ENCODE results near the gene C1orf141.
"Not testable (repeated sequence)": the region's sequence is repeated elsewhere in the genome, so short reads cannot be mapped to it uniquely, and the experiment has no call there.

C1orf141 gene

DNA sequence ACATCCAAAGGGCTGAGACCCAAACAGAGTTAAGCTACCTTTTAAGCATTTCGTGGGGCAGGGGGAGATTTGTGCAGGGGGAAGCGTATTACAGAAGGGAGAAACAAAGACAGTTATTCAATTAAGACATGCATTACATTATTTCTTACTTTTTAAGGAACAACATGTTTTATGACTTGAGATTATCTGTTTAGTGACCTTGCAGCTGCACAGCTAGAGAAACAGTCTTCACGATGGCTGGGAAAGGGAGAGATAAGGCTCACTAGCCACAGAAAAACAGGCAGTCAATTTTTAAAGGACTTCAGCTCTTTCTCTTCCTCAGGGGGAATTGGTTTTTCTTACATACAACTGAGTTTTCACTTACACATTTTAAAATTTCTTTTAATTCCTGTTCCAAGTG lies 7.1 kb upstream of the C1orf141 start:
- DNase-seq: not testable (repeated sequence)

DNA sequence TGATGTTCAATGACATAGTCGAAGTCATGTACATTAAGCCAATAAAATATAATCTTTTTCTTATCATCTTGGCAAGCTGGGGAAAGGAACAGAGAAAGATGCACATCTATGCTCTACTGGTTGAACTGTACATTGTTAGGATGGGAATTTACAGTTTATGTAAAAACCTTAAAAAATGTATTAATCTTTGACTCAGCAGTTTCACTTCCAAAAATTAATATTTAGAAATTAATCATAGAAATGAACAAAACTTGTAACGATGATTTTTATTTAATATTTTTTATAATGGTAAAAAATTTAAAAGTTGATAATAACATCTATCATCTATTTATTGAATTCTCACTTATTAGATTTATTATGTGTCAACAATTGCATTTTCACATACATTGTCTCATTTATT lies 5.7 kb upstream of the C1orf141 start:
- DNase-seq: no peak

DNA sequence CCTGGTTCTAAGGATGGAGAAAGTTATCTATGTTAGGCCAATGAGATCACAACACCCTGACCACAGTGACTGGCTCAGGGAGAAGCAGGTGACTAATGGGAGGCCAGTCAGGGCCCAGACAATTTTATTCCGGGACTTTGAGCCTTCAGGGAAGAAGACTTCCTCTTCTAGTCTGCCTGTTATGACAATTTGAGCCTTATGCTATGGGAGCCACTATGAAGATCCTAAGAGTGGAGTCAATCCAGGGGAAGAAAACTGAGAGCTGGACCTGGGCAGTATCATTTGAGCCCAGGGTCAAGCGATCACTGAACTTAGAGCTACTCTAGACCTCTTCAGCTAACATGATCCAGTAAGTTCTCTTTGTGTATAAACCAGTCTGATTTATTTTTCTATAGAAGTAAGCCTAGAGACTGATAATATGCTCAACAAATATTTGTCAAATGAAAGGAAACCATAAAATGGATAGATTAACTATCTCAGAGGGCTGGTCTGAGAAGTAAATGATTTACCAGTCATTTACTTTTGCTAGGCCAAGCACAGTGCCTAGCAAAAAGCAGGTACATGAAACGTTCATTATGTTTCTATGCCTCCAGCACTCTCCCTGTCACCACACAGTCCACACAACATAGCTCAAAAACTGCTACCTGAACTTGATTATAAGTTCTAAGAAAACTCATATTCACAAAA lies 4.2 kb upstream of the C1orf141 start:
- DNase-seq: no peak

DNA sequence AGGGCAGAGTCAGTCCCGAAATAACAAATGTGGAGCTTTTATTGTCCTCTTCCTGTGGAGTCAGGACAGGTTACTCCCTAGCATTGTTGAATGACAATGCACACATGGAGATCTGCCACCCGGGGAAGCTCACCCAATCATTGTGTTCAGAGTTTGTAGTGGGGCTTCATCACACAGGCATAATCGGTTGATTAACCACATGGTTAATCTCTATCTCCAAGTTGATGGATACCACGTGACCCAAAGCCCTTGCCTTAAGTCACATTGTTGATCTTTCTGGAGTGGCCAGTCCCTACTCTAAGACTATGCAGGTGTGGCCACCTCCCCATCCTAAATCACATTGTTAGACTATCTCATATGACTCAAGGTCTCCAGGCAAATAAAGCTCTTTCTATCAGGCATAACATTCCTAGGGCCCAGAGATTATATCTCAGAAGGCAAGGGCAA lies 2.6 kb upstream of the C1orf141 start:
- DNase-seq: no peak

DNA sequence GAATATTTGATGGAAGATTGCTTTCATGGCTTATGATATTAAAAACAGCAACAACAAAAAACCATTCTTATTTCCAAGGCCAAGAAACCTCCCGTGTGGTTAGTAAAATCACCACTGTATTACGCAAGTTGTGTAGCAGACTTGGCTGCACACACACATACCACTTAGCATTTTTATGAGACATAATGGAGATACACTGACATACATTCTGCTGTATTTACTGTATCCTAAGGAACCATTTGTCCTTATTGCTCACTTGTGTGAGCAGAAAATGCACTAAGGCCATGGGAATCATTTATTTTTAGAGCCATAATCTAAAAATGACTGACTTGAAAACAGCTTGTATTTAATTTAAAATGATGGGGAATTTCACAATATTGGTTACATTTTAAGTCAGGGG lies 584 bp upstream of the C1orf141 start:
- DNase-seq: no peak

DNA sequence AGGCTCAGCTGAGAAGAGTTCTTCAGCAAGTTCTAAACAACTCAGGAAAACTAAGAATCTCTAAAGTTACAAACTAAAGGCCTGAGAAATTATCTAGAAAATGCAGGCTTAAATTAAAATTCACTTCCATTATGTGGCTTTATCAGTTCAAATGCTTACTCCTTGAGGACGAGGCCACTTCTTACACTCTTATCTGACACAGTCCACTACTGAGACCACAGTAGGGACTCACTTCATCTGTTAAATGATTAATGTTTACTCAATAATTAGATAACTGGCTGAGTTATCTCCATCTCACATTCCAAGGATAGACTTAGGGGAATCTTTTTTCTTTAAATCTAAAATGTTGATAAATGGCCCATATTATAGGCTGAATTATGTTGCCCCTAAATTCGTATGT lies 1.6 kb downstream of the C1orf141 start:
- no peak for DNase-seq

DNA sequence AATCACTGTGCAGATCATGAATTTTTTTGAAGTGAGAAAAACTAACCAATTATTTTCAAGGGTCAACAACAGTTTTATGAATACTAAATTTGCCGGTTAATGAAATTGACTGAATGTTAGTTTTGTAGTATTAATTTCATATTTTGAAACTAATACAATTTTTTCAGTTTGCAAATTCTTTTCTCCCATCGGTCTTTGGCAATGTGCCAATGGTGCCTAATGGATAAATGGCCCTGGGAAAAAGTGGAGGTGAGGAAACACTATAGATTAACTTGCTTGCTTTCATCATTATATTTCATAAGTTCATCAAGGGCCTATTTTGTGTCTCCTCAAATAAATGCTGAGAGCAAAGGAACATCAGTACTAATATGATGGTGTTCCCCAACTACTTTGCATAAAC lies 4.1 kb downstream of the C1orf141 start:
- DNase-seq: no peak

DNA sequence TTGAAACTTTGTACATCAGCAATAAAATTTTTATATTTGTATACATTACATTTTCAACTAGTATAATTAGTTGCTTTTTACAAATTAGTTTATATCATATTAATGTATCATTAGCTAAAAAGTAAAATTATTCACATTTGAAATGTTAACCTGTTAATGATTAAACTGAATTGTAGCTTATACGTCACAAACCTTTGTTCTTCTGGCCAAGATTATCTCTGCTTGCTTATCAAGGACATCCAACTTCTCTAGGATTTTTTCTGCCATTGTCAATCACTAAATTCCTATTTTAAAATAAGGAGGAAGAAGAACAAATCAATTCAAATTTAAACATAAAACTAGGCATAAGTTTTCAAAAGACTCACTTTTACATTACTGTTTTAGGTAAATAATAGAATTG lies 7.8 kb downstream of the C1orf141 start:
- no peak for DNase-seq

DNA sequence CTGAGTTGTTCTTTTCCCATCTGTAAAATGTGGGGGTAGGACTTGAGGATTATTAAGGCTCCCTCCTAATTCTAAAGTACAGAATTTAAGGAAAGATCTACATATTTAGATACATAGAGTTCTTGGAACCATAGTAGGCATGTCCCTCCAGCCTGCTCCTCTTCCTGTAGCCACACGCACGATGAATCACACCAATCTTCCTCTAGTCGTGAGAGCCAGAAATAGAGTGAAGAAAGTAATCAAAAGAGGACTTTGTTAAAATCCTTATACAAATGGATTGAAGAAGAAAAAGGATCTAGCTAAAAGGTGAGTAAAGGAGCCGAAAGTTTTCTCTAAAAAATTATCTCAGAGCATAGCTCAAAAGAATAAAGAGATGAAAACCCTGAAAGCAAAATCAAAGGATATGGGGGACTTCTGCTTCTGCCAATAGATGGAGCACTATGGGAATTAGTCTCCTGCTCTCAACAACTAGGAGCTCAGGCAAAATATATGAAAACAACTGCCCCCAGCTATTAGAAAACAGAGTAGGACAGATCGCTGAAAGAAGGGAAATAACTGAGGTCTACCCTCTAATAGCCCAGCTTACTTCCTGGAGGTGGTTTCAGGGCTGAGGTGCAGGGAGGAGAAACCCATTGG lies 8.5 kb downstream of the C1orf141 start:
- DNase-seq: no peak

DNA sequence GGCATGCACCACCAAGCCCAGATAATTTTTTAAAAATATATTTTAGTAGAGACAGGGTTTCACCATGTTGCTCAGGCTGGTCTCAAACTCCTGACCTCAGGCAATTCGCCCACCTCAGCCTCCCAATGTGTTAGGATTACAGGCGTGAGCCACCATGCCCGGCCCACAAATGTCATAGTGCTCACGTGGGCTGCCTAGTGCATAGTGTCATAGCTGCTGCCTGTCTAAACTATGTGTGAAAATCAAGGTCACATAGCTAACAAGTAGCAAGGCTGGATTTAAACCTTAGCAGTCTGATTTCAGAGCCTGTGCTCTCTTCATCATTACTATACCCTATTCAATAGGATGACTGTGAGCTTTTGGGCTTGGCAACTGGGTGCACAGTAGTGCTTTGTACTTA lies 10.3 kb downstream of the C1orf141 start:
- DNase-seq: no peak

DNA sequence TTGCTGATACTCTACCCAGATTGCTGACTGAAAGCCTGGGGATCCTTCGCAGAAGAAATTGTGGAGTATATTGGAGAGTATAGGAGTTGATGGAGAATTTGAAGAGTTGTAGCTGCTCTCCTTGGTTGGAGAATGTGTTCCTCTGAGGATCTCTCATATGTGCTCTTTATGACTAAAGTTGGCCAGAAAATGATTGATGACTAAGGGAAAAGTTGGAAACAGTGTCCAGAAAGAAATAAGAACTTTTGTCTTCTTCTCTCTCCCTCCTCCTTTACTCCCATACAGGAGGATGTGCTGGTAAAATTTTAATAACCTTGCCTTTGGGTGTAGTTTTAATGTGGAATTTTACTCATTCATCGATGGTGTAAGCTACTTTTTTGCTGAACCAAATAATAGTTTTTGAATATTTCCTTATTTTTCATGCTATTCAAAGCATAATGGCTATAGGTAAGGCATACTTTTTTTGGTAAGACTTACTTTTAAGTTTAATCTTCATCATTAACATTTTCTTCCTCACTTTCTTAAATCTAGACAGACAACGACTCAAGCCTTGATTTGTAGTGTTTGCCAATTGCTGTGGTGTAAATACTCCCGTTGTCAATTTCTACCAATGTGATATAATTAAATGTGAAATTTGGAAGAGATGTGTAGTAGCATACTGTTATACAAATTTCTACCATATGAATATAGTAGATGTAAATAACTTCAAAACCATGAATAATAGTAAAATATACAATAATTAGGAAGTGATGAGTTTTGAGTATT lies 13.7 kb downstream of the C1orf141 start:
- DNase-seq: no peak

DNA sequence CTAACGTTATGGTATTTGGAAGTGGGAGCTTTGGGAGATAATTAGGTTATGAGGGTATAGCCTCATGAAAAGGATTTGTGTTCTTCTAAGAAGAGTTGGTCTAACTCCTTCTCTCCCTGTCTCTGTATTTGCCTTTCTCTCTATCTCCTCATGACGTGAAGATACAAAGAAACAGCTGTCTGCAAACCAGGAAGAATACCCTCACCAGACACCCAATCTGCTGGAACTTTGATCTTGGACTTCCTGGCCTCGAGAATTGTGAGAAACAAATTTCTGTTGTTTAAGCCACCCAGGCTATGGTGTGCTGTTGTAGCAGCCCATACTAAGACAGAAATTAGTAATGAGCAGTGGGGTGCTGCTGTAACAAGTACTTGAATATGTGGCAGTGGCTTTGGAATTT lies 16.1 kb downstream of the C1orf141 start:
- DNase-seq: no peak

DNA sequence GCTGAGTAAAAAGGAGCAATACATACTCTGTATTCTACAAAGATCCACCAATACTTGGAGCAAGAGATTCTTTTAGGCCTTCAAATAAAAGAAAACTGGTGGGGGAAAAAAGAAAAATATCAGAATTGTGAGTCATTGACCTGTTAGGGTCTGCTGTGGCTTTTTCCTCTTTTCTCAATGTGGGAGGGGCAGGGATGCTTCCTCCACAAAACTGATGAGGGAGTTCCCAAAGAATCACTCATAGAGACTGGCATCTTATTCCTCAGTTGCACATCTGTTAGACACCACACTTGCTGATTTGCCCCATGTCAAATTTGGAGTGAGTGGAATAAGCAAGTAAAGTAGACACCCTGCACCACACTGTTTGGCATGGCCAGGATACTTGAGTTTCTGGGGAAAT lies 16.6 kb downstream of the C1orf141 start:
- no peak for DNase-seq

DNA sequence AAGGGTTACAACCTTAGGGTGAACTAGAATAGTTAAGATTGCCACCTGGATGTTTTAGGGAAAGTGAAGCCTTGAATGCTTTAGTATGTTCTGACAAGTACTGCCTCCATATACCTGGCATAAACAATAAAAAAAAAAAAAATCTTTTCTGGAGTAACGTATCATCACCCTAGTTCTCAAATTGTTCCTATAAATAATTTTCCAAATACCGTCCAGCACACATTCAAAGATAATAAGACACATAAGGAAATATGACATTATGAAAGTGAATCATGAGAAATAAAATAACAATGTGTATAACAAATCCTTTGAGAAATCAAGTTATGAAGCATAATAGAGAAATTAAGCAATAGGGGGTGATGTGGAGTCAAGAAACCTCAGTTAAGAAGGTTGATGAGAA lies 20.6 kb downstream of the C1orf141 start:
- DNase-seq: no peak

DNA sequence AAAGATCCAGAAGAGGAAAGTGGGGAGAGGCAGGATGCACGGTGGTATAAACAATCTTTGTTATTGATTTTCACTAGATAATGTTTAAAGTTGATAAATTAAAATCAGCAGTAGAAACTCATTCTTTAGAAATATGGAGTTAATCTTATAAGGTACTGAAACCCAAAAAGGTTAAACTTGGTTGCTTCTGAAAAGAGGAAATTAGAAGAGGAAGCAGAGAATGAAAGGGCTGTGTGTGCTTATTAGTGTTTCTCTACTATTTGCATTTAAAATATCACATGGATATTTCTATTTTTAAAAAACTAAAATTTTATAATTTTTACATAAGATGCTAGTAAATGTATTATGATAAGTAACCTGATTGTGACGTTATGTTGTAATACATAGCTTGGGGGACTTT lies 24.4 kb downstream of the C1orf141 start:
- DNase-seq: peak; percentile 1

DNA sequence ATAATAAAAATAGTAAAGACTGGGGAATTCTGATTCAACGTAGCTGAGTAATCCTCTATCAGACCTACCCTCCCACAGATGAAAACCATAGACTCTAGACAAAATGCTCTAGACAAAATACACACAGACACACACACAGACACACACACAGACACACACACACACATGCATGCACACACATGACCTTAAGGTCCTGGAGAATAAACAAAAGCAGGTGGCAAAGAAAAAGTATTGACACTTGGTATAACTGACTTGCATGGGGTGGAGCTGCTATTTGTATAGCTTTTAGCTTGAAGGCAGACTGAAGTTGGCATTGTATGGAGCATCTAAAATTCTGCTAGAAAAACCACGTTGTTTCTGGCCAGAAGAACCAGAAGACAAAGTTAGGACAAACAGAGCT lies 29.3 kb downstream of the C1orf141 start:
- no peak for DNase-seq

DNA sequence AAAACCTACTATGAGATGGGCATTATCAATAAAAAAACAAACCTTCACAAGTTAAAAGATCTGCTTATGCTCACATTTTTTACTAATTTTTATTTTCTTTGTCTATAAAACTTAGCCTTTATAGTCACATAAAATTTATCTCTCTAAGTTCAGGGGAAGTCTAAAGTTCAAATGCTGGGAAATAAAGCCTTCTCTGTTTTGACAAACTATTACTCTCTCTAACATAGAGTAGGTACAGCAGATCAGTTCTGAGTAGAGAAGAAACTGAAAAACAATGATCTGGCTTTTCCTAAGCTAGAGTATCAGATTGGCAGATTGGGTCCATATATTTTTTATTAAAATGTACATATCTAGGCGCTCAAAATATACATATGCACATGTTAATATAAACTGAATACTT lies 31.2 kb downstream of the C1orf141 start:
- DNase-seq: no peak

DNA sequence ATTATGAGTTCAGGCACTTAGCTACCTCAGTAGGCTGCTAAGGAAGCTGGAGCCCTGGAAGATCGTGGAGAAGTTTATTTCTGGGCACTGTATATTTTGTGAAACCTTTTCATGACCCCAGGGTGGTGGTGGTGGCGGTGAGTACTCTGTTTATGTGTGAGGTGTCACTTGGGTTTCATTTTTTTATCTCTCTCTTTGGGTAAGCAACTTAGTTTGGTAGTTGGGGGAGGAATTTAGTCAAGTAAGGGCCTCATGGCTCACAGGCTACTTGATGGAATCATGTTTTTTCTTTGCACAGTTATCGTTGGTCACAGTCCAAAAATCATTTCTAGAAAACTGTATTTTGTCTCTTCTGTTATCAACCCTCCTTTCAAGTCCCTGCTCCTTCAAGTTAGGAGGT lies 33.9 kb downstream of the C1orf141 start:
- DNase-seq: no peak

DNA sequence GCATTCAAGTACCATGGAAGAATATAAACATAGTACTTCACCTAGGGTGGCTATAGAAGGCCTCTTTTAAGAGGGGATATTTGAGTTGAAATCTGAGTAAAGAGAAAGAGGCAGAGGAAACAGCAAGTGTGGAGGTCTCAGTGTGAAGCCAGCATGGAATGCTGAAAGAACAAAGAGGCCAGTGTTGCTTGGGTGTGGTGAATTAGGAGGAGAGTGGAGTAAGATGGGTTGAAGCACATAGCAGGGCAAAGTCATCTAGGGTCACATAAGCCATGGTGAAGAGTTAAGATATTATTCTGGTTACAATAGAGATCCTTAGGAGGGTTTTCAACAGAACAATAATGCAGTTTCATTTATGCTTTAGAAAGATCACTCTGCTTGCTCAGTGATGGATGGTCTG lies 37.5 kb downstream of the C1orf141 start:
- DNase-seq: no peak

DNA sequence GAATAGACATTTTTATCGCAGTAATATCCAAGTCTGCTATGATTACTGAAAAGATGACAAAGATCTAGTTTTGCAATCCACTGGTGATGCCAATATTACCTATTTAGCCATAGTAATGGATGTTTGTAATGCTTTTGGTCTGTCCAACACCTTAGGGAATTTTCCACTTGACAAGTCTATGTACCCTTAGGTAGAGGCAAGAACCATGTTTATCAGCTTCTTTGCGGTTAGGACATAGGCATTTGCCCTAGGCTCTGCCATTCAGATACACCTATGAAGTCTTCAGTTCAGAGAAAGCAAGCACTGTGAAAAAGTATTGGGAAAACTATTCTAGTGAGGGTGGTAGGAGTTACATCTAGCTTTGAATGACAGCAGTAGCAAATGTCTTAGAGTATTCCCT lies 40.6 kb downstream of the C1orf141 start:
- no peak for DNase-seq

DNA sequence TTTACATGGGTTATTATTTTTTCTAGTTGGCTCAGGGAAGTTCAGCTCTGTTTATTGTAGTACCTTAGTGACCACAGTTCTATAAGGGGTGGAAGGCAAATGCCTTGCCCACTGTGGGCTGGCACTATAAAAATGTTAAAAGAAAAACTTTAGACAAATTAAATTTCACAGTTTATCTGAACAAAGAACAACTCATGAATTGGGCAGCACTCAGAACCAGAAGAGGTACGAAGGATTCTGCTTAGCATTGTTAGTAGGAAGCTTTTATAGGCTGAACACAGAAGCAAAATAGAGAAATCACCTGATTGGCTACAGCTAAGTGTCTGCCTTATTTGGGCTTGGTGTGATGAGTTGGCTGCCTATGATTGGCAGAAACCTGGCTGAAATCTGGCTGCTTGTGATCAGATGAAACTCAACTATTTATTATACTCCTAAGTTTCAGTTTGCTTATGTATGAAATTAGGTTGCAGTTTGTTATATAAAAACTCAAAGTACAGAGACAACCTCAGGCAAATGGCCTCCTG lies 45.0 kb downstream of the C1orf141 start:
- no peak for DNase-seq

DNA sequence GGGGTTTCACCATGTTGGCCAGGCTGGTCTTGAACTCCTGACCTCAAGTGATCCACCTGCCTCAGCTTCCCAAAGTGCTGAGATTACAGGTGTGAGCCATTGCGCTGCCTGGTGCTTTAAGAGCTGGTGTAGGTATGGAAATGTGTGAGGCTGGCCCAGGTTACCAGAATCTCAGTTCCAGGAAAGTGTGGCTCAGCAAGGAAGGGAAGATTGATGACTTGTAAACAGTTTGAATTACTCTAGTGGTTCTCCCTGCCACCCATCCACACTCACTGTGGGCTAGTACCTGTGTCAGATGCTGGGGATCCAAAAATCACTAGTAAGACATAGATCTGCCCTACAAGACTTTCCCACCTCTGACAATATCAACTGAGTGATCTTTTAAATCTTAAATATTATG lies 46.3 kb downstream of the C1orf141 start:
- DNase-seq: no peak

DNA sequence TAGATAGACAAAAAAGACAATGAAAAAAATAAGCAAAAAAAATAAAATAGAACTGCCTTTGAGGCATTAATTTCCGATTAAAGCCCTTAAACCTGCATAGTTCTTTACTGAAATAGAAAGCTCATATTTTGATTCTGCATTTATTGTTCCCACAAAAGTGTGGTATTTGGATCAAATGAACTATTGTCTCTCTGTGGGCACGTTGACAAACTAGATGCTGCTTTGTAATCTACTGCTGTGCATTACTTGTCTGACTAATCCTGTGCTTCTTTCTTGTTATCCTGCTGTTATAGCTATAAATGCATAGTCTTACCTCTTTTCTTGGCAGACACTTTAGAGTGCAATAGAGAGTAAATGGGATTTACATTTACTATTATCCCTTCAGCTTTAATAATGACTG lies 49.4 kb downstream of the C1orf141 start:
- no peak for DNase-seq

DNA sequence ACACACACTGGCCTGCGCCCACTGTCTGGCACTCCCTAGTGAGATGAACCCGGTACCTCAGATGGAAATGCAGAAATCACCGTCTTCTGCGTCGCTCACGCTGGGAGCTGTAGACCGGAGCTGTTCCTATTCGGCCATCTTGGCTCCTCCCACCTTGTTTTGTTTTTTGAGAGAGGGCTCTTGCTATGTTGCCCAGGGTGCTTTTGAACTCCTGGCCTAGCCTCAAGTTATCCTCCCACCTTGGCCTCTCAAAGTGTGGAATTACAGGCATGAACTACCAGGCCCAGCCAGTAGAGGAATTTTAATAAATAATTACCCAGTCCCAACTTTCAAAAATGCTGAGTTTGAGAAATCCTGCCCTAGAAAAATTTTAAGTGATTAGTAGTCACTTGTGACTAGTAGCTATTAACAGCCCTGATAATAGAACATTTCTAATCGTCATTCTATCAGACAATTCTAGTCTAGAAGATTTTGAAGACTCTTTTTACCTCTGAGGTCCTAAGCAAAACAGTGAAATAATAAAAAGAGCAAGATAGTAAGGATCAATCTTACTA lies 49.9 kb downstream of the C1orf141 start:
- no peak for DNase-seq
